Skeletal muscle satellite cell (primary cell): Measurements from ENCODE around the gene ADGRA3.

Experiments used
- H3K27me3 ChIP-seq: 2 replicates; pipeline ENCODE4 v1.7.0; 2013; ENCODE audit warnings: low read length; ENCODE audit not compliant: control insufficient read depth, insufficient read depth
- H3K36me3 ChIP-seq: 2 replicates; pipeline ENCODE4 v1.7.0; 2013; ENCODE audit warnings: mild to moderate bottlenecking, control low read depth, low read length; ENCODE audit not compliant: insufficient read depth
- H3K4me1 ChIP-seq: 2 replicates; pipeline ENCODE4 v1.7.0; 2013; ENCODE audit warnings: low read length; ENCODE audit not compliant: control insufficient read depth, insufficient read depth
- H3K4me2 ChIP-seq: 2 replicates; pipeline ENCODE4 v1.7.0; 2013; ENCODE audit warnings: mild to moderate bottlenecking, low read length
- H3K4me3 ChIP-seq: 2 replicates; pipeline ENCODE4 v1.7.0; 2013; ENCODE audit warnings: low read length
- H3K9ac ChIP-seq: 2 replicates; pipeline ENCODE4 v1.7.0; 2013; ENCODE audit warnings: mild to moderate bottlenecking, low read depth, low read length, moderate library complexity
- H3K9me3 ChIP-seq: replicated peaks from 2 replicates; pipeline ENCODE4 v1.7.0; 2013; ENCODE audit warnings: mild to moderate bottlenecking, control low read depth, low read length

The ADGRA3 gene

GRCh38 chr4:22491939-22492338 lies 23.9 kb downstream of the ADGRA3 start:
- Histone ChIP-seq H3K27me3 (no peaks in the 10 kb centered on the region), H3K4me2 (no peak overlapping the region), H3K36me3 (no peaks in the 10 kb centered on the region), H3K9me3 (no peaks in the 10 kb centered on the region), H3K9ac (no peak overlapping the region), H3K4me1 (no peaks in the 10 kb centered on the region), H3K4me3 (no peak overlapping the region)

- H3K4me1 ChIP-seq = peaks cover 7% of the 10 kb centered on the region
- no peak overlapping the region for H3K4me3 ChIP-seq
- no peak overlapping the region for H3K4me2 ChIP-seq
- no peaks in the 10 kb centered on the region for H3K9me3 ChIP-seq
- no peaks in the 10 kb centered on the region for H3K36me3 ChIP-seq
- no peak overlapping the region for H3K9ac ChIP-seq
- no peaks in the 10 kb centered on the region for H3K27me3 ChIP-seq
Measured at GRCh38 chr4:22490718-22491315, 25.0 kb downstream of the ADGRA3 start.

GRCh38 chr4:22488106-22488505 lies 27.8 kb downstream of the ADGRA3 start:
- H3K27me3 ChIP-seq = no peaks in the 10 kb centered on the region
- H3K36me3 ChIP-seq = no peaks in the 10 kb centered on the region
- peaks cover 33% of the 10 kb centered on the region for H3K4me1 ChIP-seq
- H3K4me2 ChIP-seq = no peak overlapping the region
- H3K9me3 ChIP-seq = no peaks in the 10 kb centered on the region
- no peak overlapping the region for H3K4me3 ChIP-seq
- no peak overlapping the region for H3K9ac ChIP-seq

- Histone ChIP-seq H3K27me3 (no peaks in the 10 kb centered on the region), H3K4me2 (no peak overlapping the region), H3K4me3 (no peak overlapping the region), H3K9ac (no peak overlapping the region), H3K9me3 (no peaks in the 10 kb centered on the region), H3K36me3 (no peaks in the 10 kb centered on the region), H3K4me1 (peaks cover 36% of the 10 kb centered on the region)
Measured at GRCh38 chr4:22487328-22487727, 28.5 kb downstream of the ADGRA3 start.

- Histone ChIP-seq H3K36me3 (no peaks in the 10 kb centered on the region), H3K4me3 (no peak overlapping the region), H3K27me3 (no peaks in the 10 kb centered on the region), H3K4me1 (peaks cover 36% of the 10 kb centered on the region), H3K9me3 (no peaks in the 10 kb centered on the region), H3K4me2 (peak overlapping the region; percentile 56), H3K9ac (no peak overlapping the region)
Measured at GRCh38 chr4:22486276-22486675, 29.6 kb downstream of the ADGRA3 start.

GRCh38 chr4:22485737-22486136 lies 30.1 kb downstream of the ADGRA3 start:
- H3K9ac ChIP-seq = no peak overlapping the region
- no peaks in the 10 kb centered on the region for H3K36me3 ChIP-seq
- no peaks in the 10 kb centered on the region for H3K27me3 ChIP-seq
- H3K4me1 ChIP-seq = peaks cover 36% of the 10 kb centered on the region
- peak overlapping the region; percentile 56 for H3K4me2 ChIP-seq
- no peak overlapping the region for H3K4me3 ChIP-seq
- no peaks in the 10 kb centered on the region for H3K9me3 ChIP-seq

GRCh38 chr4:22483551-22483981 lies 32.3 kb downstream of the ADGRA3 start:
- Histone ChIP-seq H3K9me3 (no peaks in the 10 kb centered on the region), H3K4me1 (peaks cover 36% of the 10 kb centered on the region), H3K4me3 (no peak overlapping the region), H3K4me2 (peak overlapping the region; percentile 33), H3K36me3 (no peaks in the 10 kb centered on the region), H3K9ac (no peak overlapping the region), H3K27me3 (no peaks in the 10 kb centered on the region)

GRCh38 chr4:22482250-22483127 lies 33.4 kb downstream of the ADGRA3 start:
- Histone ChIP-seq H3K9ac (no peak overlapping the region), H3K36me3 (no peaks in the 10 kb centered on the region), H3K4me1 (peaks cover 36% of the 10 kb centered on the region)

GRCh38 chr4:22480675-22481327 lies 35.1 kb downstream of the ADGRA3 start:
- H3K9ac ChIP-seq = no peak overlapping the region
- H3K9me3 ChIP-seq = no peaks in the 10 kb centered on the region
- peaks cover 29% of the 10 kb centered on the region for H3K4me1 ChIP-seq
- no peaks in the 10 kb centered on the region for H3K27me3 ChIP-seq
- no peak overlapping the region for H3K4me3 ChIP-seq
- H3K36me3 ChIP-seq = no peaks in the 10 kb centered on the region
- no peak overlapping the region for H3K4me2 ChIP-seq

More at GRCh38 chr4:22482250-22483127, 33.4 kb downstream of the ADGRA3 start:
- Histone ChIP-seq H3K27me3 (no peaks in the 10 kb centered on the region), H3K9me3 (no peaks in the 10 kb centered on the region), H3K4me2 (no peak overlapping the region), H3K4me3 (no peak overlapping the region)

- Histone ChIP-seq H3K4me2 (no peak overlapping the region), H3K36me3 (no peaks in the 10 kb centered on the region), H3K4me3 (no peak overlapping the region), H3K27me3 (no peaks in the 10 kb centered on the region), H3K9ac (no peak overlapping the region), H3K4me1 (peaks cover 24% of the 10 kb centered on the region), H3K9me3 (no peaks in the 10 kb centered on the region)
Measured at GRCh38 chr4:22478426-22478825, 37.4 kb downstream of the ADGRA3 start.

GRCh38 chr4:22477813-22478182 lies 38.1 kb downstream of the ADGRA3 start:
- H3K27me3 ChIP-seq = no peaks in the 10 kb centered on the region

More at GRCh38 chr4:22477813-22478182, 38.1 kb downstream of the ADGRA3 start:
- H3K9me3 ChIP-seq = no peaks in the 10 kb centered on the region
- H3K4me3 ChIP-seq = no peak overlapping the region
- no peak overlapping the region for H3K4me2 ChIP-seq
- H3K36me3 ChIP-seq = no peaks in the 10 kb centered on the region
- peaks cover 23% of the 10 kb centered on the region for H3K4me1 ChIP-seq
- no peak overlapping the region for H3K9ac ChIP-seq
